ENCODE data around the gene HECW1.
"Not testable (repeated sequence)": the region's sequence is repeated elsewhere in the genome, so short reads cannot be mapped to it uniquely, and the experiment has no call there.

The HECW1 gene

GRCh38 chr7:43583424-43584194 lies 471.2 kb downstream of the HECW1 start:
- Mint-ChIP-seq H3K27me3 (ENCODE audit: low read depth, poor library complexity) (peaks cover 33% of the 10 kb centered on the region), H3K4me3 (peak overlapping the region; percentile 98), H3K9me3 (peaks cover 4% of the 10 kb centered on the region), H3K4me1 (peaks cover 16% of the 10 kb centered on the region), H3K27ac (peak overlapping the region; percentile 91), H3K36me3 (ENCODE audit: low read depth) (no peaks in the 10 kb centered on the region)
- TF ChIP-seq CTCF (IDR thresholded peaks at IDR 0.05): no peak
- peak; percentile 69 for DNase-seq

- Mint-ChIP-seq H3K4me3 (peak overlapping the region; percentile 98), H3K27ac (no peak overlapping the region), H3K4me1 (peaks cover 20% of the 10 kb centered on the region), H3K27me3 (ENCODE audit: low read depth, poor library complexity) (peaks cover 33% of the 10 kb centered on the region), H3K36me3 (ENCODE audit: low read depth) (no peaks in the 10 kb centered on the region), H3K9me3 (peaks cover 4% of the 10 kb centered on the region)
- no peak for TF ChIP-seq CTCF (IDR thresholded peaks at IDR 0.05)
- DNase-seq: no peak
Measured at GRCh38 chr7:43584195-43584586, 471.7 kb downstream of the HECW1 start.

DNA sequence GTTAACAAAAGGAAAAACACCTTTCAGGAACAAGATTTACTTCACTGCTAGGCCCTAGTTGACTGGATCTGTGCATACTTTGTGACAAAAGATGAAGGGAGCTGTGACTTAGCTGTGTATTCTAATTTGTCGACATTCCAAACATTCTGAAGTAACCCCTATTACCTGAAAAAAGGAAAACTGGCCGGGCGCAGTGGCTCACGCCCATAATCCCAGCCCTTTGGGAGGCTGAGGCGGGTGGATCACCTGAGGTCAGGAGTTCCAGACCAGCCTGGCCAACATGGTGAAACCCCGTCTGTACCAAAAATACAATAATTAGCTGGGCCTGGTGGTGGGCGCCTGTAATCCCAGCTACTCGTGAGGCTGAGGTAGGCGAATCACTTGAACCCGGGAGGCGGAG lies 472.3 kb downstream of the HECW1 start:
- H3K36me3 Mint-ChIP-seq (ENCODE audit: low read depth); H3K9me3 Mint-ChIP-seq; DNase-seq; H3K27ac Mint-ChIP-seq: not testable (repeated sequence)
- peak overlapping the region; percentile 98 for H3K4me3 Mint-ChIP-seq
- peaks cover 20% of the 10 kb centered on the region for H3K4me1 Mint-ChIP-seq
- H3K27me3 Mint-ChIP-seq (ENCODE audit: low read depth, poor library complexity): peaks cover 33% of the 10 kb centered on the region

GRCh38 chr7:43585562-43585961 lies 473.1 kb downstream of the HECW1 start:
- H3K36me3 Mint-ChIP-seq (ENCODE audit: low read depth): no peaks in the 10 kb centered on the region

DNA sequence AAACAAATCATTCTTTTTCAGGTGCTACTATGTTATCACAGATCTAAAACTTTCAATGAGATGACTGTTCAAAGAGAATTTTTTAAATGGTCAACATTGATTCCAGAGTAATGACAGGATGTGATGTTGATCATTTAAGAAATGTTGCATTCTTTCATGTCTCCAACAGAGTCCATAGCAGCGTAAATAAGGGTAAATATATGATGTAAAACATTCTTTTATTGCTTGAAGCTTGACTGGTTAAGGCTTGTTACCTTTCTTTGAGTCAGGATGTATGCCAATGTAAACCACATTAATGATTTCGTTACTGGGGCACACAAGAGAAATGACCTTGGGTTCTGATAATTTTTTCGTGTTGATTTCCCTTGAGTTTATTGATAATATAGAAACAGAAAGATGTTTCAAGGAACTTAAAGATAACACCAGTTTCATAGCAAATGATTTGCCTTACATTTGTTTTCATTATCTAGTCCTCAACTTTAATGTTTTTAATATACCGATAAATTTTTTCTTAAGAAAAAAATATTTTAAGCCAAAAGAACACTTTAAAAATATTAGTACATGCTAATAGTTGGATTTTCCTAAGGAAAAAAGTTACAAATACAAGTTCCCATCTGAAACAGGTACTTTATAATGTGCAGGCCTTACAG lies 473.9 kb downstream of the HECW1 start:
- Mint-ChIP-seq H3K9me3 (no peaks in the 10 kb centered on the region), H3K4me1 (peaks cover 20% of the 10 kb centered on the region), H3K36me3 (ENCODE audit: low read depth) (no peaks in the 10 kb centered on the region), H3K27ac (no peak overlapping the region), H3K27me3 (ENCODE audit: low read depth, poor library complexity) (peaks cover 27% of the 10 kb centered on the region), H3K4me3 (no peak overlapping the region)
- TF ChIP-seq CTCF (IDR thresholded peaks at IDR 0.05): no peak
- DNase-seq: no peak

More at GRCh38 chr7:43585562-43585961, 473.1 kb downstream of the HECW1 start:
- H3K4me3 Mint-ChIP-seq: peak overlapping the region; percentile 44
- no peaks in the 10 kb centered on the region for H3K9me3 Mint-ChIP-seq
- no peak for TF ChIP-seq CTCF (IDR thresholded peaks at IDR 0.05)
- DNase-seq: no peak
- H3K27ac Mint-ChIP-seq: no peak overlapping the region
- peaks cover 30% of the 10 kb centered on the region for H3K27me3 Mint-ChIP-seq (ENCODE audit: low read depth, poor library complexity)
- H3K4me1 Mint-ChIP-seq: peaks cover 20% of the 10 kb centered on the region

DNA sequence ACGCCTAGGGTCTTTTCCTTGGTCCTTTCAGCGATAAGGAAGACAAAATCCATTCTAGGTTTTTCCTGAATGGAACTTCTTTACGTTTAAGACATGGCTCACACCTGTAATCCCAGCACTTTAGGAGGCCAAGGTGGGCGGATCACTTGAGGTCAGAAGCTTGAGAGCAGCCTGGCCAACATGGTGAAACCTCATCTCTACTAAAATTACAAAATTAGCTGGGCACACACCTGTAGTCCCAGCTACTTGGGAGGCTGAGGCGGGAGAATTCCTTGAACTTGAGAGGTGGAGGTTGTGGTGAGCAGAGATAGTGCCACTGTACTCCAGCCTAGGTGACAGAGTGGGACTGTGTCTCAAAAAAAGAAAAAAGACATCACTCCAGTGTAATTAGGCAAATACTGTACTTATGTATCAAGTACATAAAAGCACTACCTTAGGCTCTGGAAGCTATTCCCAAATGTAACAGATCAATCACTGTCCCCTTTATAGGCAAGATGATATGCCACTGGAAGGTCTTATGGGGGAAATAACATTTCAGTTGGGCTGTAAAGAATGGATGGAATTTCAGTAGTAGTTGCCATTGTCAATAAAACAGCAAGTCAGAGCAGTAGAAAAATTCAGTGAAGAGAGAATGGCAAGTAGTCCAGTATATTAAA lies 476.2 kb downstream of the HECW1 start:
- H3K4me3 Mint-ChIP-seq: no peak overlapping the region
- no peaks in the 10 kb centered on the region for H3K36me3 Mint-ChIP-seq (ENCODE audit: low read depth)
- no peak overlapping the region for H3K27ac Mint-ChIP-seq
- TF ChIP-seq CTCF (IDR thresholded peaks at IDR 0.05): no peak
- H3K4me1 Mint-ChIP-seq: peaks cover 20% of the 10 kb centered on the region
- H3K9me3 Mint-ChIP-seq: no peaks in the 10 kb centered on the region
- DNase-seq: no peak
- peaks cover 16% of the 10 kb centered on the region for H3K27me3 Mint-ChIP-seq (ENCODE audit: low read depth, poor library complexity)
